Right lobe of liver (tissue), 6 donors: ENCODE data around the gene PCSK2. TPM values are rescaled to one million over a fixed set of nuclear protein-coding genes. Genes with fewer than 3 reads are reported as not detected.

Source experiments
- ATAC-seq, 4 donors: fragments of 200-7000 bp; cut with Tn5 transposase; one replicate each; pipeline ENCODE4 v1.9.1; 2020; ENCODE audit warnings: mild to moderate bottlenecking in 4 of 4, moderate library complexity in 4 of 4
- DNase-seq, 3 donors: peaks; one replicate each; pipeline ENCODE4 v3.0.0-alpha.2; 2020
- H3K27ac ChIP-seq, 3 donors: fragments of 200-600 bp; one replicate each; pipeline ENCODE4 v1.8.0; 2022
- H3K27me3 ChIP-seq, 2 donors: fragments of 200-600 bp; one replicate each; pipeline ENCODE4 v1.8.0; 2022
- H3K36me3 ChIP-seq, 4 donors: fragments of 200-600 bp; sonication (generic) in 1 of 4; one replicate each; pipeline versions ENCODE4 v1.5.1 to v1.8.0; 2017 to 2022; ENCODE audit warnings: control low read depth in 1 of 4
- H3K4me1 ChIP-seq, 4 donors: fragments of 200-600 bp; sonication (generic) in 1 of 4; one replicate each; pipeline versions ENCODE4 v1.5.1 to v1.8.0; 2017 to 2022; ENCODE audit warnings: control low read depth in 1 of 4
- H3K4me3 ChIP-seq, 3 donors: fragments of 200-600 bp; one replicate each; pipeline ENCODE4 v1.8.0; 2022
- H3K9me3 ChIP-seq, 4 donors: fragments of 200-600 bp; sonication (generic) in 1 of 4; one replicate each; pipeline versions ENCODE4 v1.5.1 to v1.8.0; 2017 to 2022; ENCODE audit warnings: control low read depth in 1 of 4
- CTCF ChIP-seq, 4 donors: fragments of 200-600 bp in 3 of 4; fragments of 450-650 bp in 1 of 4; IDR thresholded peaks; one replicate each; pipeline versions ENCODE4 v1.5.1 to v1.8.0; 2016 to 2022; ENCODE audit warnings: antibody characterized with exemption in 4 of 4, mild to moderate bottlenecking in 2 of 4
- POLR2A ChIP-seq: fragments of 450-650 bp; IDR thresholded peaks from one replicate; pipeline ENCODE4 v1.6.1; 2017; ENCODE audit warnings: antibody characterized with exemption, mild to moderate bottlenecking
- WGBS: methylation state at CpG from one replicate; pipeline ENCODE4 v1.1.6; 2018; ENCODE audit warnings: low coverage, low lambda C conversion rate; ENCODE audit not compliant: insufficient coverage; ENCODE audit errors: missing lambda C conversion rate; 5-methylcytosine and 5-hydroxymethylcytosine counted together
- intact Hi-C, 2 donors: fragments of 100-400 bp; cut with DNase I; formaldehyde crosslinking; loops; one replicate each; pipeline versions ENCODE4 v1.11.2 to v1.14.1; 2022
- total RNA-seq, 6 experiments: library from RNA; depleted of rRNA in 2 of 6; stranded (reverse); fragments of >200 nt in 2 of 6; fragmentation: NEBNext Ultra II Directional in 3 of 6; extraction: Animal tissue kit (Norgen Biotek cat#: 25700) in 3 of 6; gene quantifications; one replicate each; pipeline versions ENCODE4 v1.1.0 to v1.2.4, GENCODE V29; 2016 to 2023
- donor health status: DM: no; HTN: yes; CAD: no.
- donor health status: DM: no; HTN: no; CAD: no.
- donor health status: DM: no; HTN: no; CAD: no.
- donor health status: DM: no; HTN: yes; CAD: no.
- donor health status: DM: no; HTN: yes; CAD: no.

Gene PCSK2
- total RNA-seq, 6 experiments from 2014 or later = 0.04 to 0.13 TPM; not detected in 4

GRCh38 chr20:17357238-17357637, 130.4 kb downstream of the PCSK2 start:
- Histone ChIP-seq H3K27me3 (no peaks in the 10 kb centered on the region), H3K4me3 (no peak overlapping the region), H3K4me1 (no peaks in the 10 kb centered on the region), H3K27ac (no peak overlapping the region), H3K36me3 (no peaks in the 10 kb centered on the region), H3K9me3 (no peaks in the 10 kb centered on the region)
- TF ChIP-seq POLR2A = no peak
- TF ChIP-seq CTCF (IDR thresholded peaks at IDR 0.05) = no peak
- no peak for ATAC-seq
- DNase-seq = no peak
- intact Hi-C loops = no loop called here
- WGBS = 43% methylated on average over 2 of the region's 2 CpGs

GRCh38 chr20:17358854-17359253, 132.0 kb downstream of the PCSK2 start:
- 22% methylated on average over 1 of the region's 1 CpG for WGBS
- DNase-seq (no peak), ATAC-seq (no peak)
- TF ChIP-seq POLR2A (no peak), CTCF (IDR thresholded peaks at IDR 0.05) (no peak)
- no peaks in the 10 kb centered on the region for H3K36me3 ChIP-seq
- no peaks in the 10 kb centered on the region for H3K27me3 ChIP-seq
- intact Hi-C loops = no loop called here
- H3K27ac ChIP-seq = no peak overlapping the region
- H3K9me3 ChIP-seq = no peaks in the 10 kb centered on the region
- no peaks in the 10 kb centered on the region for H3K4me1 ChIP-seq
- H3K4me3 ChIP-seq = no peak overlapping the region

GRCh38 chr20:17364681-17365080, 137.8 kb downstream of the PCSK2 start:
- Histone ChIP-seq H3K9me3 (no peaks in the 10 kb centered on the region), H3K27ac (no peak overlapping the region), H3K36me3 (no peaks in the 10 kb centered on the region), H3K4me1 (no peaks in the 10 kb centered on the region), H3K4me3 (no peak overlapping the region), H3K27me3 (no peaks in the 10 kb centered on the region)
- TF ChIP-seq CTCF (IDR thresholded peaks at IDR 0.05) = no peak
- intact Hi-C loops = no loop called here
- DNase-seq (no peak), ATAC-seq (no peak)
- WGBS = 50% methylated on average over 1 of the region's 4 CpGs

- WGBS = 41% methylated on average over 3 of the region's 4 CpGs
- H3K4me3 ChIP-seq = no peak overlapping the region
- DNase-seq = no peak
- no peak for TF ChIP-seq CTCF (IDR thresholded peaks at IDR 0.05)
- no peak for TF ChIP-seq POLR2A
- no peaks in the 10 kb centered on the region for H3K27me3 ChIP-seq
- intact Hi-C loops = no loop called here
- ATAC-seq = no peak
- no peak overlapping the region for H3K27ac ChIP-seq
- H3K4me1 ChIP-seq = no peaks in the 10 kb centered on the region
- no peaks in the 10 kb centered on the region for H3K36me3 ChIP-seq
- no peaks in the 10 kb centered on the region for H3K9me3 ChIP-seq
Observed at GRCh38 chr20:17365831-17366230, 139.0 kb downstream of the PCSK2 start.

- Histone ChIP-seq H3K4me3 (no peak overlapping the region), H3K4me1 (no peaks in the 10 kb centered on the region), H3K36me3 (no peaks in the 10 kb centered on the region), H3K27ac (no peak overlapping the region), H3K27me3 (no peaks in the 10 kb centered on the region), H3K9me3 (no peaks in the 10 kb centered on the region)
- 55% methylated on average over 2 of the region's 2 CpGs for WGBS
- DNase-seq = no peak
- TF ChIP-seq CTCF (IDR thresholded peaks at IDR 0.05) = no peak
- TF ChIP-seq POLR2A = no peak
- no peak for ATAC-seq
- intact Hi-C loops = no loop called here
Observed at GRCh38 chr20:17369506-17369905, 142.7 kb downstream of the PCSK2 start.
